Measurements from ENCODE around the gene TGFBR3. TPM values are rescaled to one million over a fixed set of nuclear protein-coding genes. Genes with fewer than 3 reads are reported as not detected.

Gene TGFBR3
- total RNA-seq, 4 donors from 2014 or later: 37.3 to 61.7 (median 48.4) TPM

DNA sequence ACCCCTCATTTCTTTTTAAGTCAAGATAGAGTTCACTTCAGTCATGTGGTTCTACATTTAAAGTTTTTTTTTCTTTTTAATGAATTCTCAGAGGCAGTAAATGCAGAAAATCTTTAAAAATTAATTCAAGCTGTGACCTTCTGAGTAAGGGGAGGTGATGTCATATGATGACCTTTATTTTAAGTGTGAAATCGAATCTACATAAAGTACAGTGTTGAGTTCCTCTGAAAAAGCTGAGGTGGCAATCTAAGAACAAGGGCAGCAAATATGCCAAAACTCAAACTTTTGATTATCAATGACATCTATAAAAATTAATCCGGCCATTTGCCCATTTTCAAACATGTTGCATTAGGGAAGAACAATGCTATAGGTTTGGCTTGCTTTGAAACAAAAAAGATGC lies 211.8 kb downstream of the TGFBR3 start:
- intact Hi-C loops (cut with DNase I; ENCODE audit: low total_unique reads) (no loop called here), in situ Hi-C loops (cut with MboI; ENCODE audit: low sequenced_read_pairs in 4 of 4) (no loop called here)
- Histone ChIP-seq H3K4me3 (no peak overlapping the region), H3K9me3 (no peaks in the 10 kb centered on the region), H3K4me1 (no peaks in the 10 kb centered on the region), H3K27ac (peak overlapping the region in 3 of 4 donors; percentile 3 to 26 (median 9)), H3K36me3 (no peaks in the 10 kb centered on the region), H3K27me3 (no peaks in the 10 kb centered on the region)
- DNase-seq (no peak), ATAC-seq (no peak)
- TF ChIP-seq, protein P1, sequence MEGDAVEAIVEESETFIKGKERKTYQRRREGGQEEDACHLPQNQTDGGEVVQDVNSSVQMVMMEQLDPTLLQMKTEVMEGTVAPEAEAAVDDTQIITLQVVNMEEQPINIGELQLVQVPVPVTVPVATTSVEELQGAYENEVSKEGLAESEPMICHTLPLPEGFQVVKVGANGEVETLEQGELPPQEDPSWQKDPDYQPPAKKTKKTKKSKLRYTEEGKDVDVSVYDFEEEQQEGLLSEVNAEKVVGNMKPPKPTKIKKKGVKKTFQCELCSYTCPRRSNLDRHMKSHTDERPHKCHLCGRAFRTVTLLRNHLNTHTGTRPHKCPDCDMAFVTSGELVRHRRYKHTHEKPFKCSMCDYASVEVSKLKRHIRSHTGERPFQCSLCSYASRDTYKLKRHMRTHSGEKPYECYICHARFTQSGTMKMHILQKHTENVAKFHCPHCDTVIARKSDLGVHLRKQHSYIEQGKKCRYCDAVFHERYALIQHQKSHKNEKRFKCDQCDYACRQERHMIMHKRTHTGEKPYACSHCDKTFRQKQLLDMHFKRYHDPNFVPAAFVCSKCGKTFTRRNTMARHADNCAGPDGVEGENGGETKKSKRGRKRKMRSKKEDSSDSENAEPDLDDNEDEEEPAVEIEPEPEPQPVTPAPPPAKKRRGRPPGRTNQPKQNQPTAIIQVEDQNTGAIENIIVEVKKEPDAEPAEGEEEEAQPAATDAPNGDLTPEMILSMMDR (IDR thresholded peaks at IDR 0.05 in 4 of 5, conservative IDR thresholded peaks at IDR 0.05 in 1 of 5): no peak
- TF ChIP-seq POLR2A (IDR thresholded peaks at IDR 0.05): no peak

DNA sequence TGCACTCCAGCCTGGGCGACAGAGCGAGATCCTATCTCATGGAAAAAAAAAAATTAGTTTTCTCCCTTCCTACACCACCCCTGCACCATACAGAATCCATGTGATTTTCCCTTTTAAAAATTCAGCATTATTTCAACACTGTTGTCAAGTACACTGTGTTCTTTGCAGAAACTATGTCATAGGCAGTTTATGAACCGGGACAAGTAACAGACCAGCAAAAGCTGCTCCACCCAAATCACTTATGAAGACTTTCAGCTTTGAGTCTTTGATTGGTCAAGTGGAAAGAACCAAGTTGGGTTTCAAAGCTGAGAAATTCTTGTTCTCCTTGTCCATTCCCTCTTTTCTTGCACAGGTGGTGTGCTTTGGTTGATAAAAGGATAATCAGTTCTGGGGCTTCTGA lies 212.3 kb downstream of the TGFBR3 start:
- ATAC-seq (peak; percentile 81), DNase-seq (no peak)
- Histone ChIP-seq H3K36me3 (no peaks in the 10 kb centered on the region), H3K4me1 (no peaks in the 10 kb centered on the region), H3K4me3 (no peak overlapping the region), H3K9me3 (no peaks in the 10 kb centered on the region), H3K27ac (peak overlapping the region in 2 of 4 donors; percentile 3 to 26), H3K27me3 (no peaks in the 10 kb centered on the region)
- intact Hi-C loops (cut with DNase I; ENCODE audit: low total_unique reads): no loop called here
- no peak for TF ChIP-seq POLR2A (IDR thresholded peaks at IDR 0.05)
- TF ChIP-seq, protein P1 (IDR thresholded peaks at IDR 0.05 in 4 of 5, conservative IDR thresholded peaks at IDR 0.05 in 1 of 5): no peak
- in situ Hi-C loops (cut with MboI; ENCODE audit: low sequenced_read_pairs in 4 of 4): no loop called here

DNA sequence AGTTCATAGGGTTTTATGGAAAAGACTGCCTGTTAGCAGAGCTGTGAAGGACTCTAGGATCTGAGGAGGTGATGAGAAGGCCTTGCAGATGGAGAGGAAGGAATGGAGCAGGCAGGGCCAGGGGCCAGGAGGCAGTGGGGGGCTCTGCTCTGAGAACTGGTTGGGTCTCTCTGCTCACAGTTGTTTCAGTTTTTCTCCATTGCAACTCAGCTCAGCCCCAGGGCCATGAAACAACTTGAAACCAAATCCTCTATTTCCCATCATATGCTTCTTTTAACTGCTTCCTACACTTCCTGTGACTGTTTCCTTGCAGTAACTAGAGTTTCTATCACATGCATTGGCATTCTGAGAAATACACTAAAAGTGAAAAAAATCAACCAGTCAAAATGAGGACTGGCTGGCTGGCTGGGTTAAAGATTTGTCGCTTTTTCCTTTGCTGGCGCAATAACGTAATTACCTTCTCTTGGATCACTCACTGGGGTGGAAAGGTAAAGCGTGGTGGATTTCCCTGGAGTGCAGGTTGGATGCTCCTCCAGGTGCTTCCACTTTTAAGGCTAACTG lies 213.3 kb downstream of the TGFBR3 start:
- intact Hi-C loops (cut with DNase I; ENCODE audit: low total_unique reads): no loop called here
- Histone ChIP-seq H3K36me3 (no peaks in the 10 kb centered on the region), H3K27me3 (no peaks in the 10 kb centered on the region), H3K9me3 (no peaks in the 10 kb centered on the region), H3K4me1 (no peaks in the 10 kb centered on the region), H3K4me3 (no peak overlapping the region), H3K27ac (no peak overlapping the region)
- ATAC-seq: no peak
- no peak for DNase-seq
- in situ Hi-C loops (cut with MboI; ENCODE audit: low sequenced_read_pairs in 4 of 4): no loop called here
- no peak for TF ChIP-seq POLR2A (IDR thresholded peaks at IDR 0.05)
- TF ChIP-seq, protein P1 (IDR thresholded peaks at IDR 0.05 in 4 of 5, conservative IDR thresholded peaks at IDR 0.05 in 1 of 5): no peak

DNA sequence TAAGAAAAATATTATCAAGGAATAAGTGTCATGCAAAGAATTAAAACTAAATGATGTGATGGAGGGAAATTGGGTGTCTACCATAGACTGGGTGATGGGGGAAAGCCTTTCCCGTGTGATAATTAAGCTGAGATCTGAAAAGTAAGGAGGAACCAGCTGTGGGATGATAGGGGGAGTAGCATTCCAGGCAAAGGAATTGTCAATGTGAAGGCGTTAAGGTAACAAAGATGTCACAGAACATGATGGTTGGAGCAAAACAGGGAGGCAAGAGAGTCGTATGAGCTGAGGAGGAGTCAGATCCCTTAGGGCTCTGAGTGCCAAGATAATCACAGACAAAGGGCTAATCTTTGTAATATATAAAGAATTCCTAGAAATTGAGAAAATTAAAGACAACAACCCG lies 215.2 kb downstream of the TGFBR3 start:
- intact Hi-C loops (cut with DNase I; ENCODE audit: low total_unique reads): no loop called here
- no peaks in the 10 kb centered on the region for H3K36me3 ChIP-seq
- no peak for DNase-seq
- TF ChIP-seq, protein P1 (IDR thresholded peaks at IDR 0.05 in 4 of 5, conservative IDR thresholded peaks at IDR 0.05 in 1 of 5): no peak
- no peak for TF ChIP-seq POLR2A (IDR thresholded peaks at IDR 0.05)
- H3K27ac ChIP-seq: no peak overlapping the region
- no peaks in the 10 kb centered on the region for H3K4me1 ChIP-seq
- in situ Hi-C loops (cut with MboI; ENCODE audit: low sequenced_read_pairs in 4 of 4): no loop called here
- no peak for ATAC-seq
- H3K27me3 ChIP-seq: no peaks in the 10 kb centered on the region
- H3K4me3 ChIP-seq: no peak overlapping the region
- no peaks in the 10 kb centered on the region for H3K9me3 ChIP-seq

Measured in gastrocnemius medialis (tissue), 4 donors.